SIG-M5 treated with dmso at 0.1 percent for 504 hours (cell line): ENCODE data around the gene TNFRSF18.
"Not testable (repeated sequence)": the region's sequence is repeated elsewhere in the genome, so short reads cannot be mapped to it uniquely, and the experiment has no call there.

ENCODE experiments used
- DNase-seq: peaks from one replicate; lab custom pipeline; 2025; ENCODE audit not compliant: unreplicated experiment; lab: John Stamatoyannopoulos, UW

TNFRSF18 gene, protein sequence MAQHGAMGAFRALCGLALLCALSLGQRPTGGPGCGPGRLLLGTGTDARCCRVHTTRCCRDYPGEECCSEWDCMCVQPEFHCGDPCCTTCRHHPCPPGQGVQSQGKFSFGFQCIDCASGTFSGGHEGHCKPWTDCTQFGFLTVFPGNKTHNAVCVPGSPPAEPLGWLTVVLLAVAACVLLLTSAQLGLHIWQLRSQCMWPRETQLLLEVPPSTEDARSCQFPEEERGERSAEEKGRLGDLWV

GRCh38 chr1:1206376-1206965 lies at the start of gene TNFRSF18:
Gene TNFRSF18, minus strand, starts transcription at chr1:1206592. Its CDS starts 21 bp downstream, at chr1:1206571.
- DNase-seq = no peak

- DNase-seq = no peak
These were observed 49.2 kb upstream of the TNFRSF18 start for GRCh38 chr1:1255611-1256010.

GRCh38 chr1:1255078-1255477 lies 48.7 kb upstream of the TNFRSF18 start:
- no peak for DNase-seq

GRCh38 chr1:1254667-1254998 lies 48.2 kb upstream of the TNFRSF18 start:
- DNase-seq = no peak

- no peak for DNase-seq
These were observed 47.7 kb upstream of the TNFRSF18 start for GRCh38 chr1:1253972-1254666.

DNA sequence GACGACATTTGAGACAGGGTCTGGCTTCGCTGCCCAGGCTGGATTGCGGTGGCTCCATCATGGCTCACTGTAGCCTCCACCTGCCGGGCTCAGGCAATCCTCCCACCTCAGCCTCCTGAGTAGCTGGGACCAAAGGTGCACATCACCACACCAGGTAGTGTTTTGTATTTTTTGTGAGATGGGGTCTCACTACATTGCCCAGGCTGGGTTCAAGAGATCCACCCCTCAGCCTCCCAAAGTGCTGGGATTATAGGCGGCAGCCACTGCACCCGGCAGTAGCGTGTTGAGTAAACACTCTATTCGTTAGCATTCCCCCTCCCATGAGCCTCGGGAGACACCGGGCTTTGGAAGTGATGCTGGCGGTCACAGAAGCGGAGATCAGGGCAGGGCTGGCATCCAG lies 46.9 kb upstream of the TNFRSF18 start:
- DNase-seq = no peak

- DNase-seq = no peak
These were observed 44.4 kb upstream of the TNFRSF18 start for GRCh38 chr1:1250786-1251284.

DNA sequence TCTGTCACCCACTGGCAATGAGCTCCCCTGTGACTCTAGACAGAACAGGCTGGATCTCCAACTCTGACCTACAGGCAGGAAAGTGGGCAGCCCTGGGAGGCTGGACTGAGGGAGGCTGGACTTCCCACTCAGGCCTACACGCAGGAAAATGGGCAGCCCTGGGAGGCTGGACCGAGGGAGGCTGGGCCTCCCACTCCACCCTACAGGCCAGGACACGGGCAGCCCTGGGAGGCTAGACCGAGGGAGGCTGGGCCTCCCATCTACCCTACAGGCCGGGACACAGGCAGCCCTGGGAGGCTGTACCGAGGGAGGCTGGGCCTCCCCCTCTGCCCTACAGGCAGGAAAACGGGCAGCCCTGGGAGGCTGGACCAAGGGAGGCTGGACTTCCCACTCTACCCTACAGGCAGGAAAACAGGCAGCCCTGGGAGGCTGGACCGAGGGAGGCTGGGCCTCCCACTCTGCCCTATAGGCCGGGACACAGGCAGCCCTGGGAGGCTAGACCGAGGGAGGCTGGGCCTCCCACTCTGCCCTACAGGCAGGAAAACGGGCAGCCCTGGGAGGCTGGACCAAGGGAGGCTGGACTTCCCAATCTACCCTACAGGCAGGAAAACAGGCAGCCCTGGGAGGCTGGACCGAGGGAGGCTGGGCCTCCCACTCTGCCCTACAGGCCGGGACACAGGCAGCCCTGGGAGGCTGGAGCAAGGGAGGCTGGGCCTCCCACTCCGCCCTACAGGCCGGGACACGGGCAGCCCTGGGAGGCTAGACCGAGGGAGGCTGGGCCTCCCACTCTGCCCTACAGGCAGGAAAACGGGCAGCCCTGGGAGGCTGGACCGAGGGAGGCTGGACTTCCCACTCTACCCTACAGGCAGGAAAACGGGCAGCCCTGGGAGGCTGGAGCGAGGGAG lies 41.9 kb upstream of the TNFRSF18 start:
- not testable (repeated sequence) for DNase-seq

- DNase-seq = no peak
These were observed 41.0 kb upstream of the TNFRSF18 start for GRCh38 chr1:1247341-1247913.

DNA sequence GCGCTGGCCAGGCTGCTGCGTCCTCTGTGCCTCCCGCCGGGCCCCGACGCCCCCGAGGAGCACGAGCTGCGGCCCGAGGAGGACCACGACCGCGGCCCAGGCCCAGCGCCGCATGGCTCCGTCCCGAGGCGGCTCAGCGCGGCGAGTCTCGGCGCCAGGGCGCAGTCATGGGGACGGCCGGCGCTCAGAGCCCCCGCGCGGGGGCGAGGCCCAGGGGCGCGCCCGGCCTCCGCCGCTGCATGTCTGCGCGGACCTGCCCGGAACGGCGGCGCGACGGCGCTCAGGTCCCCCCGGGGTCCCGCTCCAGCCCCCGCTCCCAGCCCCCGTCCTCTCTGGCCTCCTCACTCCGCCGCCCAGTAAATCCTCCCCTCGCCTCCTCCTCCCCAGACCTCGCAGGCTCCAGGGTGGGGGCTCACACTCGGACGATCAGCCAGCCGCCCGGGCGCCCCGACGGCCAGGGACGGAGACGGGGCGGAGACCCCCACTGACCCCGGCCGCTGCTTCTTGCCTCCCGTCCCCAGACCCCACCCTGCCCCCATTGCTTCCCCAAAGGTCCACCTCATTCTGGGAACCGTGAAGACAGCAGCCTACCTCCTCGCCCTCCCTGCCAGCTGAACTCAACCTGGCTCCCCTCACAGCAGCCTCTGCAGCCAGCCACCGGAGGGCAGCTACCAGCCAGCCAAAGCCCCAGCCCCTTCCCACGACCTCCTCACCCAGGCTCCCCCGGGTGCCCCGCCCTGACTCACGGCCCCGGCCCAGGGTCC lies 40.4 kb upstream of the TNFRSF18 start, which contains the start of gene C1QTNF12:
Gene C1QTNF12, minus strand, starts transcription at position 146 of the 764 bp plus-strand sequence. Its CDS starts 32 bp downstream, at position 114.
- DNase-seq = no peak

DNA sequence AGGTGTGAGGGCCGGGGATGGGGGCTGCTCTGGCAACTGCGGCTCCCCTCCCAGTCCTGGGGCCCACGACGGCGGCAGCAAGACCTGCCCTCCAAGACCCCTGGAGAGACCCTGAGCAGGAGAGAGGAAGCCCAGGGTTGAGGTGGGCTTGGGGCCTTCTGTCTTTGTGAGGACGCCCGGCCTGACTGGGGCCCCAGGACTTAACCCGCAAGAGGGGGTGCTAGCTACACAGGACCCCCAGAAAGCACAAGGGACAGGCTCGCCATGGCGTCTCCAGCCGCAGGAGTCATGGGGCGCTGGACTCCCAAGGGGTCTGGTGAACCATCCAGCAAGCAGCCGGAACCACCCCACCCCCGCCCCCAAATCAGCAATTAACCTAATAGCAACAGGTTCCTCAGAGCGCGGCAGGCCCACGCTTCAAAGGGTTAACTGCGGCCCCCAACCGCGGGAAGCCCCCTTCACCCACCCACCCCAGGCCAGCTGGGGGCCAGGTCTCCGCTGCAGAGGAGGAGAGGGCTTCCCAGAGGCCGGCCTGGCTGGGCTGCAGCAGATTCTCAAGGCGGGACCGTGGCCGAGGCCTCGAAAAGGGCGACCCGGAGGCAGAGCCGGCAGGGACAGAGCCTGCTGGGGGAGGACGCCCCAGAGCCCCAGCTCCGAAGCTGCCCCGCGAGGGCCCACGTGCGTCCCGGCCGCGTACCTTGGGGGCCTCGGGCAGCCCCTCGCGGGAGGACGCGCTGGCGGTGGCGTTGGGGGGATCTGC lies 39.6 kb upstream of the TNFRSF18 start:
- DNase-seq = no peak

- no peak for DNase-seq
These were observed 38.9 kb upstream of the TNFRSF18 start for GRCh38 chr1:1245178-1245816.

GRCh38 chr1:1244192-1244811 lies 37.9 kb upstream of the TNFRSF18 start:
- no peak for DNase-seq

- no peak for DNase-seq
These were observed 37.4 kb upstream of the TNFRSF18 start for GRCh38 chr1:1243807-1244191.

DNA sequence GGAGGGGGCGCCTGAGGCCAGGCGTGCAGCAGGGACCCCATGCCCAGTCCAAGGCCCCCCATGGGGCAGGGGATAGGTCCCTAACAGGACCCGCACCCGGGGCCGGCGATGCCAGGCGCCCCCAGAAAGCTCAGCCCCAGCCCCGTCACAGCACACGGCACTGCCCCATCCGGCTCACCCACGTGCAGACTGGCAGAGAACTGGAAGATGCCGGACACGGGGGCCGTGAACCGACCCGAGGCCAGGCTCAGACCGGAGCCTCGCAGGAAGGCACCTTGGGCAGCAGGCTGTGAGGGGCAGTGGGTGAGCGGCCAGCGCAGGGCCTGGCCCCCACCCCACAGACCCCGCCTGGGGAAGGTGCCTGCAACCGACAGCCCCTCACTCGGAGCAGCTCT lies 36.9 kb upstream of the TNFRSF18 start:
- no peak for DNase-seq

DNA sequence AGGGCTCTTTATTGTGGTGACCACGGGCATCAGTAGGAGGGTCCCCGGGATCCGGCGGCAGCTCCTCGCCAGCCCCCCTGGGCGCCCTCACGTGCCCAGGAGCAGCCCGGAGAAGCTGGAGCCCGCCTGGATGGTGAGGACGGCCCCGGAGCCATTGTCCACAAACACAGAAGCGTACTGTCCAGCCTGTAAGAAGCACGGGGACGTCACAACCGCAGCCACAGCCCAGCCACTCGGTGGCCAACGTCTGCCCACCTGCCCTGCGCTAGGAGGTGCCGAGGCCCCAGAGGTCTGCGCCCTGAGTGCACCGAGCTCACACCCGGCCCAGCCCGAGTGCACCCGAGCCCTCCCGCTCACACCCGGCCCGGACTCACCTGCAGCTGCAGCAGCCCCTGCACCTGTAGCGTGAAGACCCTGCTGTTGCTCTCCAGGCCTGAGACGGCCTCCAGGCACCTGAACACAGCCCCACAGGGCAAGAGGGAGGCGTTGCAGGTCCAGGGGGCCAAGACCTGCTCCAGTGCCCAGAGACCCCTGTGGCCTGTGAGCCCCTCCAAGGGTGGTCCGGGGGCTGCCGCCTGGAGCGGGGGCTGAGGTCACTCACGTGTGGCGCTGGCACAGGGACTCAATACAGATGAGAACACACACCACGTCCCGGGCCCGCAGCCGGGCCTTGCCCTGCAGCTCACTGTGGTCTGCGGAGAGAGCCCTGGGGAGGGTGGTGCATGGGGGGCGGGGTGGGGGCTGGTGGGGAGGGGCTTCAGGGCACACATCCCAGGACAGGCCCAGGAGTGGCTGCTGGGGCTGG lies 36.3 kb upstream of the TNFRSF18 start:
- no peak for DNase-seq

DNA sequence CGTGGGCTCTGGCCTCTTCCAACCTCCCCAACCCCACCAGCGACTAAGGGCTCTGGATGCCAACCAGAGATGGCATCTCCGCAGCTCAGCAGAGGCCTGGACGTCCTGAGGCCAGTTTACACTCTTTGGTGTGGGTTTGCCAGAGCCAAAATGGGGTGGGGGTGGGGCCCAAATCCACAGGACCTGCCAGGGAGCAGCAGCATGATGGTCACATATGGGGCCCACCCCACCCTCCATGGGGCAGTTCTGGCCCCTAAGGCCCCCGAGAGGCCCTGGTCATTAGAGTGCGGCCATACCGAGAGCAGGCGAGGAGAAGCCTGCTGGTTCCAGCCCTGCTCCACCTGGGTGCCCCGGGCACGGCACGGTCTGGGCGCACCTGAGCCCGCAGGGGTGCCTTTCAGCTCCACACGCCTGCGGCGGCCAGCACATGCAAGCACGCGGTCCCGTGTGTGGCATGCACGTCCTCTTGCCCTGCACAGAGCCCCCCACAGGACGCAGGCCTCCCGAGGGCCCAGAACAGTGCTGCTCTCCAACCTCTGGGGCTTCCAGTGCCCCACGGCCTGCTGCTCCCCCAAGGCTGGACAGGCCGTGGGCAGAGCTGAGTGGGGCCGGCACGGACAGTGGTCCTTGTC lies 35.3 kb upstream of the TNFRSF18 start:
- DNase-seq = no peak
